Smooth muscle cell (in vitro differentiated cells): ENCODE measurements around the gene NBDY. TPM values are rescaled to one million over a fixed set of nuclear protein-coding genes. Genes with fewer than 3 reads are reported as not detected.

ENCODE experiments used
- DNase-seq: peaks from one replicate; lab custom pipeline; 2025; ENCODE audit not compliant: unreplicated experiment; lab: John Stamatoyannopoulos, UW
- H2AFZ ChIP-seq: fragments of 200-600 bp; sonication (generic); 2 replicates; pipeline ENCODE4 v1.6.0; 2016; ENCODE audit warnings: antibody characterized with exemption, low read depth, mild to moderate bottlenecking
- H3F3A ChIP-seq: fragments of 200-600 bp; sonication (generic); 2 replicates; pipeline ENCODE4 v1.6.0; 2017; ENCODE audit warnings: antibody characterized with exemption, low read depth
- H3K27ac ChIP-seq: fragments of 200-600 bp; sonication (generic); 2 replicates; pipeline ENCODE4 v1.5.1; 2016; ENCODE audit warnings: low read depth, mild to moderate bottlenecking
- H3K27me3 ChIP-seq: fragments of 200-600 bp; sonication (generic); 2 replicates; pipeline ENCODE4 v1.6.1; 2016; ENCODE audit warnings: low read depth, mild to moderate bottlenecking
- H3K36me3 ChIP-seq: fragments of 200-600 bp; sonication (generic); 2 replicates; pipeline ENCODE4 v1.5.1; 2016; ENCODE audit warnings: low read depth
- H3K4me1 ChIP-seq: fragments of 200-600 bp; sonication (generic); 2 replicates; pipeline ENCODE4 v1.5.1; 2016; ENCODE audit warnings: low read depth
- H3K4me2 ChIP-seq: fragments of 200-600 bp; sonication (generic); 2 replicates; pipeline ENCODE4 v1.6.0; 2016; ENCODE audit warnings: mild to moderate bottlenecking
- H3K4me3 ChIP-seq: fragments of 200-600 bp; sonication (generic); 2 replicates; pipeline ENCODE4 v1.5.1; 2016; ENCODE audit warnings: mild to moderate bottlenecking
- H3K79me2 ChIP-seq: fragments of 200-600 bp; sonication (generic); 2 replicates; pipeline ENCODE4 v1.6.0; 2016; ENCODE audit warnings: low read depth, mild to moderate bottlenecking
- H3K9ac ChIP-seq: fragments of 200-600 bp; sonication (generic); 2 replicates; pipeline ENCODE4 v1.6.0; 2016; ENCODE audit warnings: low read depth
- H3K9me3 ChIP-seq: fragments of 200-600 bp; sonication (generic); replicated peaks from 2 replicates; pipeline ENCODE4 v1.5.1; 2016; ENCODE audit warnings: low read depth
- H4K20me1 ChIP-seq: fragments of 200-600 bp; sonication (generic); 2 replicates; pipeline ENCODE4 v1.6.0; 2016; ENCODE audit warnings: low read depth
- CTCF ChIP-seq: fragments of 200-600 bp; sonication (generic); IDR thresholded peaks from 2 replicates; pipeline ENCODE4 v1.5.1; 2017; ENCODE audit warnings: borderline replicate concordance, mild to moderate bottlenecking, antibody characterized with exemption; ENCODE audit not compliant: insufficient read depth, poor library complexity, severe bottlenecking
- WGBS: methylation state at CpG from one replicate; pipeline ENCODE4 v1.1.7; 2016; ENCODE audit warnings: low lambda C conversion rate; 5-methylcytosine and 5-hydroxymethylcytosine counted together
- polyA plus RNA-seq: library from polyadenylated mRNA; unstranded; fragments of >200 nt; fragmentation: Nextera tagmentation; extraction: Ambion mirVana; gene quantifications from 2 replicates; pipeline ENCODE4 v1.2.1, GENCODE V29; 2016
- total RNA-seq: library from RNA; depleted of rRNA; stranded (reverse); fragments of >200 nt; gene quantifications from 2 replicates; pipeline ENCODE4 v1.2.3, GENCODE V29; 2014

The NBDY gene
- total and polyA plus RNA-seq, 2 experiments from 2014 or later: 23.0 to 226 TPM

DNA sequence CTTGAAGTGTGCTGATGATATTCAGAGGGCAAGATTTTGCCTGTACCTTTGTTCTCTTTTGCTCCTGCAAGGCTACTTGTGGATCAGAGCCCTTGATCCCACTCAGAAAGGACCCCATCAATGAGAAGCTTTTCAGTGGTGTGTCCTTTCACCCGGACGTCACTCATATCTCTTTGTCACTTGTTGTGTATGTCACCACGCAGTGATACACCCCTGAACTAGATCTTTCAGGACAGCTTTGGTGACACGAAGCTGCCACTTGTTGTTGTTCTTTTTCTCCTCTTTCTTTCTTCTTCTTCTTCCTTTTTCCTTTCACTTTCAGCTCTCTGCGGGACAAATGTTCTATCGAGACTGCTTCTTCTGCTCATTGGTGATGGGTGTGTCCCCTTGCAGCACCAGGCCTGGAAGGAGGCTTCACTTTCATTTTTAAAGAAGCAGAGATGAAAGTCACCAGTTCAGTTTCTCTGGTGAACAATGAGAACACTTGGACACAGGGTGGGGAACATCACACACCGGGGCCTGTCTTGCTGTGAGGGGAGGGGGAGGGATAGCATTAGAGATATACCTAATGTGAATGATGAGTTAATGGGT lies 83.6 kb downstream of the NBDY start:
- no peak for DNase-seq
- Histone ChIP-seq H3K79me2 (peaks cover 3% of the 10 kb centered on the region), H3K36me3 (no peaks in the 10 kb centered on the region), H3K27me3 (no peaks in the 10 kb centered on the region), H3F3A (no peaks in the 10 kb centered on the region), H3K4me3 (no peak overlapping the region), H3K27ac (no peak overlapping the region), H4K20me1 (peaks cover 60% of the 10 kb centered on the region), H3K9me3 (no peaks in the 10 kb centered on the region), H2AFZ (no peak overlapping the region), H3K4me1 (no peaks in the 10 kb centered on the region), H3K4me2 (no peak overlapping the region), H3K9ac (no peak overlapping the region)
- 86% methylated on average over 7 of the region's 7 CpGs for WGBS
- no peak for TF ChIP-seq CTCF

GRCh38 chrX:56813318-56813837 lies 84.3 kb downstream of the NBDY start:
- H3K9ac ChIP-seq: no peak overlapping the region
- no peak for DNase-seq
- peak overlapping the region; percentile 4 for H3K4me2 ChIP-seq
- TF ChIP-seq CTCF: no peak
- H3K4me3 ChIP-seq: no peak overlapping the region
- peaks cover 3% of the 10 kb centered on the region for H3K79me2 ChIP-seq
- H3K36me3 ChIP-seq: no peaks in the 10 kb centered on the region
- H3K27me3 ChIP-seq: no peaks in the 10 kb centered on the region
- no peaks in the 10 kb centered on the region for H3K4me1 ChIP-seq
- H2AFZ ChIP-seq: no peak overlapping the region
- H3K9me3 ChIP-seq: no peaks in the 10 kb centered on the region
- peak overlapping the region; percentile 54 for H3K27ac ChIP-seq
- 50% methylated on average over 7 of the region's 7 CpGs for WGBS
- no peaks in the 10 kb centered on the region for H3F3A ChIP-seq
- peaks cover 52% of the 10 kb centered on the region for H4K20me1 ChIP-seq

DNA sequence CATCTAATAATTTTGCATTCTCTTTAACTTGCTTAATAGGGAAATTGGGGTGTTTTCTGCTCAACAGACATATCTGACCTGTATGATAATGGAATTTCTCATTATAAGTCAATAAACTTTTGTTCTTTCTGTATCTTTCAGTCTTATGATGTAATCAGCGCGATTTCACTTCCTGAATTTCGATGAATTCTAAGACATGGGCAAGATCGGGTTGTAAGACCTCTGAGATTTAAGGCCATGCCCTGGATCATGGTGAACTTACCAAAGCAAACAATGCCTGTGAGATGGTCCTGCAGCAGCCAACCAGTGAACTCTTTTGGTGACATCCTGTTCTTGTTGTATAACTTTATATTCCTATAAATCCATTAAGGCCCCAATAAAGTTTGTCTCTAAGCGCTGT lies 88.1 kb downstream of the NBDY start:
- Histone ChIP-seq H4K20me1 (peaks cover 21% of the 10 kb centered on the region), H3K9ac (no peak overlapping the region), H2AFZ (no peak overlapping the region), H3K4me3 (no peak overlapping the region), H3F3A (no peaks in the 10 kb centered on the region), H3K79me2 (no peaks in the 10 kb centered on the region), H3K27ac (no peak overlapping the region), H3K4me1 (no peaks in the 10 kb centered on the region), H3K27me3 (no peaks in the 10 kb centered on the region), H3K9me3 (no peaks in the 10 kb centered on the region), H3K4me2 (no peak overlapping the region), H3K36me3 (no peaks in the 10 kb centered on the region)
- no peak for TF ChIP-seq CTCF
- WGBS: 88% methylated on average over 5 of the region's 5 CpGs
- DNase-seq: no peak

- no peaks in the 10 kb centered on the region for H4K20me1 ChIP-seq
- H3K27ac ChIP-seq: no peak overlapping the region
- 93% methylated on average over 2 of the region's 2 CpGs for WGBS
- H3K9ac ChIP-seq: no peak overlapping the region
- H3K79me2 ChIP-seq: no peaks in the 10 kb centered on the region
- H3K9me3 ChIP-seq: no peaks in the 10 kb centered on the region
- no peak overlapping the region for H3K4me3 ChIP-seq
- DNase-seq: no peak
- no peaks in the 10 kb centered on the region for H3K27me3 ChIP-seq
- no peak overlapping the region for H3K4me2 ChIP-seq
- TF ChIP-seq CTCF: no peak
- no peaks in the 10 kb centered on the region for H3K36me3 ChIP-seq
- H3K4me1 ChIP-seq: no peaks in the 10 kb centered on the region
- H2AFZ ChIP-seq: no peak overlapping the region
- no peaks in the 10 kb centered on the region for H3F3A ChIP-seq
Observed at GRCh38 chrX:56826020-56826419, 97.0 kb downstream of the NBDY start.
